ENCODE data around the gene CALB2.

Gene CALB2

GRCh38 chr16:71379711-71380110 is 21.2 kb downstream of the CALB2 start:
- DNase-seq (ENCODE audit: low read depth, low spot score) = no peak
- no peak overlapping the region for H3K4me3 ChIP-seq (ENCODE audit: low read length)

GRCh38 chr16:71380831-71381230 is 22.3 kb downstream of the CALB2 start:
- no peak for DNase-seq (ENCODE audit: low read depth, low spot score)
- no peak overlapping the region for H3K4me3 ChIP-seq (ENCODE audit: low read length)

- no peak overlapping the region for H3K4me3 ChIP-seq (ENCODE audit: low read length)
- no peak for DNase-seq (ENCODE audit: low read depth, low spot score)
These were observed 24.7 kb downstream of the CALB2 start for GRCh38 chr16:71383054-71383773.

- DNase-seq (ENCODE audit: low read depth, low spot score) = no peak
- no peak overlapping the region for H3K4me3 ChIP-seq (ENCODE audit: low read length)
These were observed 25.7 kb downstream of the CALB2 start for GRCh38 chr16:71384073-71384724.

- no peak for DNase-seq (ENCODE audit: low read depth, low spot score)
- no peak overlapping the region for H3K4me3 ChIP-seq (ENCODE audit: low read length)
These were observed 28.7 kb downstream of the CALB2 start for GRCh38 chr16:71387045-71387871.

- no peak overlapping the region for H3K4me3 ChIP-seq (ENCODE audit: low read length)
- DNase-seq (ENCODE audit: low read depth, low spot score) = no peak
These were observed 30.8 kb downstream of the CALB2 start for GRCh38 chr16:71389330-71389729.

GRCh38 chr16:71396594-71396993 is 38.1 kb downstream of the CALB2 start:
- H3K4me3 ChIP-seq (ENCODE audit: low read length) = no peak overlapping the region
- DNase-seq (ENCODE audit: low read depth, low spot score) = no peak

GRCh38 chr16:71399801-71400563 is 41.5 kb downstream of the CALB2 start:
- no peak for DNase-seq (ENCODE audit: low read depth, low spot score)
- no peak overlapping the region for H3K4me3 ChIP-seq (ENCODE audit: low read length)

GRCh38 chr16:71402007-71402406 is 43.5 kb downstream of the CALB2 start:
- H3K4me3 ChIP-seq (ENCODE audit: low read length) = no peak overlapping the region
- DNase-seq (ENCODE audit: low read depth, low spot score) = no peak

- no peak overlapping the region for H3K4me3 ChIP-seq (ENCODE audit: low read length)
- no peak for DNase-seq (ENCODE audit: low read depth, low spot score)
These were observed 44.2 kb downstream of the CALB2 start for GRCh38 chr16:71402674-71403073.

- no peak for DNase-seq (ENCODE audit: low read depth, low spot score)
- no peak overlapping the region for H3K4me3 ChIP-seq (ENCODE audit: low read length)
These were observed 45.8 kb downstream of the CALB2 start for GRCh38 chr16:71404364-71404763.

GRCh38 chr16:71406316-71406715 is 47.8 kb downstream of the CALB2 start:
- DNase-seq (ENCODE audit: low read depth, low spot score) = no peak
- no peak overlapping the region for H3K4me3 ChIP-seq (ENCODE audit: low read length)

- H3K4me3 ChIP-seq (ENCODE audit: low read length) = no peak overlapping the region
- DNase-seq (ENCODE audit: low read depth, low spot score) = no peak
These were observed 48.2 kb downstream of the CALB2 start for GRCh38 chr16:71406724-71407123.

GRCh38 chr16:71407731-71408130 is 49.2 kb downstream of the CALB2 start:
- no peak overlapping the region for H3K4me3 ChIP-seq (ENCODE audit: low read length)
- no peak for DNase-seq (ENCODE audit: low read depth, low spot score)

- DNase-seq (ENCODE audit: low read depth, low spot score) = no peak
- no peak overlapping the region for H3K4me3 ChIP-seq (ENCODE audit: low read length)
These were observed 50.0 kb downstream of the CALB2 start for GRCh38 chr16:71408536-71408935.

GRCh38 chr16:71409011-71409775 is 50.7 kb downstream of the CALB2 start:
- no peak for DNase-seq (ENCODE audit: low read depth, low spot score)
- no peak overlapping the region for H3K4me3 ChIP-seq (ENCODE audit: low read length)

GRCh38 chr16:71410146-71410545 is 51.6 kb downstream of the CALB2 start:
- H3K4me3 ChIP-seq (ENCODE audit: low read length) = no peak overlapping the region
- no peak for DNase-seq (ENCODE audit: low read depth, low spot score)

- DNase-seq (ENCODE audit: low read depth, low spot score) = peak; percentile 51
- H3K4me3 ChIP-seq (ENCODE audit: low read length) = no peak overlapping the region
These were observed 54.0 kb downstream of the CALB2 start for GRCh38 chr16:71412270-71413160.

All from Jurkat, Clone E6-1 (cell line).